ENCODE results near the gene KSR2. TPM values are rescaled to one million over a fixed set of nuclear protein-coding genes. Genes with fewer than 3 reads are reported as not detected.
"Not testable (repeated sequence)": the region's sequence is repeated elsewhere in the genome, so short reads cannot be mapped to it uniquely, and the experiment has no call there.

The KSR2 gene
- total RNA-seq, 1 donor from 2014 or later = not detected

- Mint-ChIP-seq H3K9me3 (ENCODE audit: low read depth) (no peaks in the 10 kb centered on the region), H3K4me3 (ENCODE audit: unreplicated experiment) (no peak overlapping the region), H3K27ac (ENCODE audit: unreplicated experiment) (no peak overlapping the region), H3K36me3 (ENCODE audit: low read depth) (no peaks in the 10 kb centered on the region), H3K27me3 (ENCODE audit: low read depth) (no peaks in the 10 kb centered on the region), H3K4me1 (ENCODE audit: low read depth) (peaks cover 17% of the 10 kb centered on the region)
- no peak for DNase-seq (ENCODE audit: low spot score)
- TF ChIP-seq CTCF (IDR thresholded peaks at IDR 0.05) = no peak
Measured at GRCh38 chr12:118013283-118013682, 44.5 kb upstream of the KSR2 start.

DNA sequence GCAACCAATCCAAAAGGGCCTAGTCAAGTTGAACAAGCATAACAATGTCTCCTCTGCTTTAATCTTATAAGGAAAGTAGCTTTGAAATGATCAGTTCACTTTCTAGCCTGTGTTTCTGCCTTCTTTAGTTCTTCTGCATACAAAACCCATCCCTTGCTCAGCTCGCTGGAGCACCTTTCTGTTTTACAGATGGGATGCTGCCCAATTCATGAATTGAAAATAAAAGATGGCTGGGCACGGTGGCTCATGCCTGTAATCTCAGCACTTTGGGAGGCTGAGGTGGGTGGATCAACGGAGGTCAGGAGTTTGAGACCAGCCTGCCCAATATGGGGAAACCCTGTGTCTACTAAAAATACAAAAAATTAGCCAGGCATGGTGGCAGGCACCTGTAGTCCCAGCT lies 43.2 kb upstream of the KSR2 start:
- Mint-ChIP-seq H3K27me3 (ENCODE audit: low read depth) (peaks cover 4% of the 10 kb centered on the region), H3K36me3 (ENCODE audit: low read depth) (no peaks in the 10 kb centered on the region), H3K4me1 (ENCODE audit: low read depth) (peaks cover 9% of the 10 kb centered on the region), H3K4me3 (ENCODE audit: unreplicated experiment) (no peak overlapping the region), H3K27ac (ENCODE audit: unreplicated experiment) (no peak overlapping the region), H3K9me3 (ENCODE audit: low read depth) (no peaks in the 10 kb centered on the region)
- DNase-seq (ENCODE audit: low spot score) = no peak
- no peak for TF ChIP-seq CTCF (IDR thresholded peaks at IDR 0.05)

GRCh38 chr12:118011377-118011776 lies 42.6 kb upstream of the KSR2 start:
- no peak overlapping the region for H3K4me3 Mint-ChIP-seq (ENCODE audit: unreplicated experiment)
- no peak for DNase-seq (ENCODE audit: low spot score)
- no peak overlapping the region for H3K27ac Mint-ChIP-seq (ENCODE audit: unreplicated experiment)
- peaks cover 6% of the 10 kb centered on the region for H3K4me1 Mint-ChIP-seq (ENCODE audit: low read depth)
- H3K36me3 Mint-ChIP-seq (ENCODE audit: low read depth) = no peaks in the 10 kb centered on the region
- H3K27me3 Mint-ChIP-seq (ENCODE audit: low read depth) = peaks cover 5% of the 10 kb centered on the region
- TF ChIP-seq CTCF (IDR thresholded peaks at IDR 0.05) = no peak
- no peaks in the 10 kb centered on the region for H3K9me3 Mint-ChIP-seq (ENCODE audit: low read depth)

- no peak for DNase-seq (ENCODE audit: low spot score)
- H3K4me3 Mint-ChIP-seq (ENCODE audit: unreplicated experiment) = no peak overlapping the region
- H3K27ac Mint-ChIP-seq (ENCODE audit: unreplicated experiment) = no peak overlapping the region
- no peaks in the 10 kb centered on the region for H3K36me3 Mint-ChIP-seq (ENCODE audit: low read depth)
- TF ChIP-seq CTCF (IDR thresholded peaks at IDR 0.05) = no peak
- H3K9me3 Mint-ChIP-seq (ENCODE audit: low read depth) = no peaks in the 10 kb centered on the region
- peaks cover 5% of the 10 kb centered on the region for H3K27me3 Mint-ChIP-seq (ENCODE audit: low read depth)
- H3K4me1 Mint-ChIP-seq (ENCODE audit: low read depth) = peaks cover 1% of the 10 kb centered on the region
Measured at GRCh38 chr12:118010903-118011302, 42.1 kb upstream of the KSR2 start.

DNA sequence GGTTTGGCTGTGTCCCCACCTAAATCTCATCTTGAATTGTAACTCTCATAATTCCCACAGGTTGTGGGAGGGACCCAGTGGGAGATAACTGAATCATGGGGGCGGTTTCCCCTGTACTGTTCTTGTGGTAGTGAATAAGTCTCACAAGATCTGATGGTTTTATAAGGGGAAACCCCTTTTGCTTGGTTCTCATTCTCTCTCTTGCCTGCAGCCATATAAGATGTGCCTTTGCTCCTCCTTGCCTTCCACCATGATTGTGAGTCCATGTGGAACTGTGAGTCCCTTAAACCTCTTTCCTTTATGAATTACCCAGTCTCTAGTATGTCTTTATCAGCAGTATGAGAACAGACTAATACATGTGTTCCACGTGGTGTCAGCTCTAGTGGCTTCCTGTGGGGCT lies 31.0 kb upstream of the KSR2 start:
- not testable (repeated sequence) for H3K27me3 Mint-ChIP-seq (ENCODE audit: low read depth); H3K36me3 Mint-ChIP-seq (ENCODE audit: low read depth); H3K4me1 Mint-ChIP-seq (ENCODE audit: low read depth); H3K4me3 Mint-ChIP-seq (ENCODE audit: unreplicated experiment); H3K9me3 Mint-ChIP-seq (ENCODE audit: low read depth); DNase-seq (ENCODE audit: low spot score); H3K27ac Mint-ChIP-seq (ENCODE audit: unreplicated experiment)

DNA sequence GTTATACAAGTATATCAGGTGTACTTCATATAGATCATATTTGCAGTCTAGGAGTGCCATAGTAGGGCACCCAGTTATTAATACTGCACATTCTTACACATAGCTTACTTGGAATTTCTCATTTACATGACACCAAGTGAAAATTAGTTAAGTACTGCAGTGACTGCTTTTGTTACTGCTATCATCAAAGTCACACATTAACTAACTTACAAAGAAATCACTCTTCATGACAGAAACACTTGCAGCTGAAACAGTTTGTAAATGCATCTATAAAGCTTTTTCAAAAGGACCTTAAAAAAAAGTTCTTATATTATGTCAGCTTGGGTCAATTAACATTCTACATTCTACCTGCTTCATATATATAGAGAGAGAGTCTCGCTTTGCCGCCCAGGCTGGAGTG lies 29.9 kb upstream of the KSR2 start:
- H3K27me3 Mint-ChIP-seq (ENCODE audit: low read depth) = peaks cover 4% of the 10 kb centered on the region
- H3K9me3 Mint-ChIP-seq (ENCODE audit: low read depth) = peaks cover 5% of the 10 kb centered on the region
- H3K27ac Mint-ChIP-seq (ENCODE audit: unreplicated experiment) = no peak overlapping the region
- H3K36me3 Mint-ChIP-seq (ENCODE audit: low read depth) = no peaks in the 10 kb centered on the region
- H3K4me1 Mint-ChIP-seq (ENCODE audit: low read depth) = no peaks in the 10 kb centered on the region
- no peak for TF ChIP-seq CTCF (IDR thresholded peaks at IDR 0.05)
- DNase-seq (ENCODE audit: low spot score) = no peak
- H3K4me3 Mint-ChIP-seq (ENCODE audit: unreplicated experiment) = no peak overlapping the region
